H9 (cell line): ENCODE results near the gene CORO1C. TPM values are rescaled to one million over a fixed set of nuclear protein-coding genes. Genes with fewer than 3 reads are reported as not detected.
A peak's percentile ranks its signal among the peaks of the same experiment; 100 is the strongest.

Experiments
- DNase-seq: peaks from one replicate; pipeline ENCODE4 v3.0.0-alpha.2; 2017
- H2AFZ ChIP-seq: one replicate; pipeline ENCODE4 v1.6.1; 2013; ENCODE audit warnings: mild to moderate bottlenecking, low read length, control low read depth, moderate library complexity
- H2AK5ac ChIP-seq: 2 replicates; pipeline ENCODE4 v1.6.1; 2013; ENCODE audit warnings: low read length, control low read depth, mixed read lengths; ENCODE audit not compliant: insufficient read length
- H2BK120ac ChIP-seq: one replicate; pipeline ENCODE4 v1.6.1; 2013; ENCODE audit warnings: low read depth, mild to moderate bottlenecking, low read length, control low read depth, inconsistent platforms; ENCODE audit not compliant: poor library complexity, severe bottlenecking
- H2BK12ac ChIP-seq: 2 replicates; pipeline ENCODE4 v1.6.1; 2013; ENCODE audit warnings: low read length, control low read depth, mixed read lengths, low read depth; ENCODE audit not compliant: insufficient read length
- H2BK15ac ChIP-seq: 2 replicates; pipeline ENCODE4 v1.6.1; 2013; ENCODE audit warnings: low read depth, low read length, control low read depth
- H2BK20ac ChIP-seq: one replicate; pipeline ENCODE4 v1.6.1; 2013; ENCODE audit warnings: low read depth, mild to moderate bottlenecking, low read length, control low read depth, inconsistent platforms; ENCODE audit not compliant: poor library complexity, severe bottlenecking
- H2BK5ac ChIP-seq: 2 replicates; pipeline ENCODE4 v1.6.1; 2013; ENCODE audit warnings: low read length, control low read depth, mixed read lengths; ENCODE audit not compliant: insufficient read length
- H3K14ac ChIP-seq: 2 replicates; pipeline ENCODE4 v1.6.1; 2013; ENCODE audit warnings: low read length, control low read depth; ENCODE audit not compliant: insufficient read depth
- H3K18ac ChIP-seq: 2 replicates; pipeline ENCODE4 v1.6.1; 2013; ENCODE audit warnings: low read depth, mild to moderate bottlenecking, mixed read lengths, low read length, control low read depth; ENCODE audit not compliant: insufficient read length
- H3K23ac ChIP-seq: 2 replicates; pipeline ENCODE4 v1.6.1; 2013; ENCODE audit warnings: low read length, control low read depth, mixed read lengths, low read depth; ENCODE audit not compliant: insufficient read length
- H3K23me2 ChIP-seq: 2 replicates; pipeline ENCODE4 v1.6.1; 2013; ENCODE audit warnings: low read depth, mild to moderate bottlenecking, mixed read lengths, low read length, control low read depth; ENCODE audit not compliant: insufficient read length, poor library complexity, severe bottlenecking
- H3K27ac ChIP-seq: 2 replicates; pipeline ENCODE4 v1.5.1; 2013; ENCODE audit warnings: low read length, control low read depth, mixed read lengths, low read depth; ENCODE audit not compliant: insufficient read length
- H3K27me3 ChIP-seq: 2 replicates; pipeline ENCODE4 v1.6.1; 2013; ENCODE audit warnings: low read length, control low read depth, inconsistent platforms; ENCODE audit not compliant: insufficient read depth
- H3K4ac ChIP-seq: 2 replicates; pipeline ENCODE4 v1.6.1; 2013; ENCODE audit warnings: low read depth, mild to moderate bottlenecking, control low read depth, inconsistent platforms, low read length, moderate library complexity
- H3K4me1 ChIP-seq: 2 replicates; pipeline ENCODE4 v1.6.1; 2013; ENCODE audit warnings: low read length, control low read depth, inconsistent platforms; ENCODE audit not compliant: insufficient read depth
- H3K4me2 ChIP-seq: 2 replicates; pipeline ENCODE4 v1.6.1; 2013; ENCODE audit warnings: low read length, control low read depth, mixed read lengths; ENCODE audit not compliant: insufficient read length, insufficient read depth
- H3K56ac ChIP-seq: 2 replicates; pipeline ENCODE4 v1.6.1; 2013; ENCODE audit warnings: low read depth, mild to moderate bottlenecking, mixed read lengths, low read length, control low read depth; ENCODE audit not compliant: insufficient read length
- H3K79me1 ChIP-seq: 2 replicates; pipeline ENCODE4 v1.6.1; 2013; ENCODE audit warnings: low read depth, mild to moderate bottlenecking, moderate library complexity, low read length, control low read depth, inconsistent platforms; ENCODE audit not compliant: insufficient read depth, poor library complexity, severe bottlenecking
- H3K79me2 ChIP-seq: 2 replicates; pipeline ENCODE4 v1.6.1; 2013; ENCODE audit warnings: low read length, control low read depth, inconsistent platforms; ENCODE audit not compliant: insufficient read depth
- H3K9ac ChIP-seq: 2 replicates; pipeline ENCODE4 v1.6.1; 2013; ENCODE audit warnings: low read length, control low read depth, mixed read lengths; ENCODE audit not compliant: insufficient read length; ENCODE audit errors: extremely low read depth
- H3K9me3 ChIP-seq: one replicate; pipeline ENCODE4 v1.6.1; 2013; ENCODE audit warnings: low read depth, low read length, inconsistent platforms; ENCODE audit not compliant: control insufficient read depth
- H3T11ph ChIP-seq: one replicate; pipeline ENCODE4 v1.6.1; 2013; ENCODE audit warnings: mild to moderate bottlenecking, low read length, control low read depth, inconsistent platforms
- H4K20me1 ChIP-seq: one replicate; pipeline ENCODE4 v1.6.1; 2013; ENCODE audit not compliant: control insufficient read depth, insufficient read length, insufficient read depth
- H4K5ac ChIP-seq: 2 replicates; pipeline ENCODE4 v1.6.1; 2013; ENCODE audit warnings: low read depth, mild to moderate bottlenecking, mixed read lengths, low read length, control low read depth; ENCODE audit not compliant: insufficient read length
- H4K8ac ChIP-seq: replicated peaks from 2 replicates; pipeline ENCODE4 v1.6.1; 2013; ENCODE audit warnings: low read length, control low read depth, mixed read lengths, low read depth; ENCODE audit not compliant: insufficient read length
- H4K91ac ChIP-seq: 2 replicates; pipeline ENCODE4 v1.6.1; 2013; ENCODE audit warnings: low read depth, mild to moderate bottlenecking, moderate library complexity, mixed read lengths, low read length, control low read depth; ENCODE audit not compliant: insufficient read length
- H3K27ac Mint-ChIP-seq, 3 experiments: 2 replicates in 2 of 3; 3 replicates in 1 of 3; pipeline ENCODE4 v1.8.0; 2020 to 2021; ENCODE audit warnings: mixed read lengths in 3 of 3, mild to moderate bottlenecking in 1 of 3, moderate library complexity in 1 of 3
- H3K27me3 Mint-ChIP-seq: 2 replicates; pipeline ENCODE4 v1.8.0; 2021; ENCODE audit warnings: low read depth, mild to moderate bottlenecking, moderate library complexity, mixed read lengths
- H3K36me3 Mint-ChIP-seq, 3 experiments: 2 replicates in 2 of 3; 3 replicates in 1 of 3; pipeline ENCODE4 v1.8.0; 2020 to 2021; ENCODE audit warnings: low read depth in 3 of 3, mixed read lengths in 3 of 3; ENCODE audit not compliant: insufficient read depth in 1 of 3
- H3K4me1 Mint-ChIP-seq, 2 experiments: 2 replicates each; pipeline ENCODE4 v1.8.0; 2020; ENCODE audit warnings: mixed read lengths in 2 of 2
- H3K4me3 Mint-ChIP-seq, 2 experiments: 2 replicates in 1 of 2; 3 replicates in 1 of 2; pipeline ENCODE4 v1.8.0; 2020 to 2021; ENCODE audit warnings: mild to moderate bottlenecking in 2 of 2, mixed read lengths in 2 of 2, moderate library complexity in 1 of 2
- H3K9me3 Mint-ChIP-seq, 2 experiments: 2 replicates in 1 of 2; 3 replicates in 1 of 2; pipeline ENCODE4 v1.8.0; 2020; ENCODE audit warnings: mild to moderate bottlenecking in 2 of 2, mixed read lengths in 2 of 2, moderate library complexity in 1 of 2
- CTCF ChIP-seq: fragments of 200-600 bp; sonication (generic); conservative IDR thresholded peaks from 3 replicates; pipeline ENCODE4 v1.8.0; 2021; ENCODE audit warnings: antibody characterized with exemption, mild to moderate bottlenecking
- WGBS: extraction: QIAGEN DNeasy Blood & Tissue Kit; methylation state at CpG from one replicate; pipeline ENCODE4 v1.1.7; 2013; ENCODE audit warnings: missing lambda C conversion rate, low lambda C conversion rate, mixed read lengths; ENCODE audit not compliant: insufficient read length; ENCODE audit errors: extremely low coverage; 5-methylcytosine and 5-hydroxymethylcytosine counted together
- total RNA-seq: library from RNA; stranded (reverse); gene quantifications from 2 replicates; pipeline ENCODE4 v1.2.1, GENCODE V29; 2021

Gene CORO1C
- total RNA-seq, 1 experiment from 2014 or later, result 154 TPM

GRCh38 chr12:108607981-108608600 lies 123.2 kb downstream of the CORO1C start:
- Histone ChIP-seq H4K8ac (no peak overlapping the region), H2AFZ (no peak overlapping the region), H3K56ac (no peak overlapping the region), H3K23me2 (no peaks in the 10 kb centered on the region), H3K14ac (no peak overlapping the region), H2AK5ac (no peak overlapping the region), H3K9me3 (no peaks in the 10 kb centered on the region), H2BK12ac (no peak overlapping the region), H3K4ac (no peak overlapping the region), H2BK15ac (no peak overlapping the region), H3T11ph (no peak overlapping the region), H3K27me3 (no peaks in the 10 kb centered on the region), H4K5ac (no peak overlapping the region), H3K4me1 (no peaks in the 10 kb centered on the region), H4K91ac (no peak overlapping the region), H3K23ac (no peak overlapping the region), H2BK5ac (no peak overlapping the region), H3K27ac (no peak overlapping the region), H2BK120ac (no peak overlapping the region), H3K18ac (no peak overlapping the region), H3K79me1 (no peaks in the 10 kb centered on the region), H2BK20ac (no peak overlapping the region), H4K20me1 (no peaks in the 10 kb centered on the region), H3K4me2 (no peak overlapping the region), H3K9ac (no peak overlapping the region), H3K79me2 (no peaks in the 10 kb centered on the region)
- H3K36me3 Mint-ChIP-seq, result no peaks in the 10 kb centered on the region
- H3K27me3 Mint-ChIP-seq, result peaks cover 1% of the 10 kb centered on the region; the same call in 1 of the 2 replicates
- no peak for DNase-seq
- TF ChIP-seq CTCF, result no peak
- H3K9me3 Mint-ChIP-seq, result no peaks in the 10 kb centered on the region; a peak in 1 of 5 replicates
- H3K4me1 Mint-ChIP-seq, result peaks cover 21 to 37% of the 10 kb centered on the region in 2 experiments
- H3K27ac Mint-ChIP-seq, result peak overlapping the region in 2 of 3 experiments; percentile 22 to 49; a peak in 4 of 7 replicates
- no CpG with 5 or more reads among the region's 10 CpGs for WGBS
- peak overlapping the region in 1 of 2 experiments; percentile 40; a peak in 1 of 5 replicates for H3K4me3 Mint-ChIP-seq
